ENCODE data around the gene LDLRAD2. TPM values are rescaled to one million over a fixed set of nuclear protein-coding genes. Genes with fewer than 3 reads are reported as not detected.

LDLRAD2 gene
- total RNA-seq, 3 donors from 2014 or later: 0.33 TPM; not detected in 2

GRCh38 chr1:21847223-21848205 is 35.4 kb downstream of the LDLRAD2 start:
- no peaks in the 10 kb centered on the region for H3K36me3 ChIP-seq
- no peak for DNase-seq (ENCODE audit: low spot score in 2 of 2)
- H3K4me3 ChIP-seq: no peak overlapping the region
- TF ChIP-seq POLR2AphosphoS5 (IDR thresholded peaks at IDR 0.05) (no peak), POLR2A (IDR thresholded peaks at IDR 0.05) (no peak), CTCF (IDR thresholded peaks at IDR 0.05) (no peak)
- H3K9me3 ChIP-seq: no peaks in the 10 kb centered on the region
- H3K27me3 ChIP-seq: no peaks in the 10 kb centered on the region
- H3K27ac ChIP-seq: no peak overlapping the region
- no peaks in the 10 kb centered on the region for H3K4me1 ChIP-seq
- intact Hi-C loops (cut with DNase I; ENCODE audit: low total_unique reads): no loop called here

- DNase-seq (ENCODE audit: low spot score in 2 of 2): no peak
- H3K36me3 ChIP-seq: no peaks in the 10 kb centered on the region
These were observed 36.6 kb downstream of the LDLRAD2 start for GRCh38 chr1:21848524-21849174.

GRCh38 chr1:21849909-21850576 is 38.0 kb downstream of the LDLRAD2 start:
- Histone ChIP-seq H3K9me3 (no peaks in the 10 kb centered on the region), H3K36me3 (peaks cover 4% of the 10 kb centered on the region), H3K27ac (no peak overlapping the region), H3K4me3 (no peak overlapping the region), H3K27me3 (no peaks in the 10 kb centered on the region), H3K4me1 (no peaks in the 10 kb centered on the region)
- DNase-seq (ENCODE audit: low spot score in 2 of 2): no peak
- intact Hi-C loops (cut with DNase I; ENCODE audit: low total_unique reads): no loop called here
- TF ChIP-seq POLR2A (IDR thresholded peaks at IDR 0.05) (no peak), CTCF (IDR thresholded peaks at IDR 0.05) (no peak), POLR2AphosphoS5 (IDR thresholded peaks at IDR 0.05) (no peak)

More at GRCh38 chr1:21848524-21849174, 36.6 kb downstream of the LDLRAD2 start:
- TF ChIP-seq CTCF (IDR thresholded peaks at IDR 0.05) (no peak), POLR2AphosphoS5 (IDR thresholded peaks at IDR 0.05) (no peak)
- no peaks in the 10 kb centered on the region for H3K9me3 ChIP-seq
- no peak overlapping the region for H3K4me3 ChIP-seq
- intact Hi-C loops (cut with DNase I; ENCODE audit: low total_unique reads): no loop called here
- no peak overlapping the region for H3K27ac ChIP-seq
- no peaks in the 10 kb centered on the region for H3K4me1 ChIP-seq
- no peaks in the 10 kb centered on the region for H3K27me3 ChIP-seq

GRCh38 chr1:21851430-21852250 is 39.6 kb downstream of the LDLRAD2 start:
- DNase-seq (ENCODE audit: low spot score in 2 of 2): no peak

More at GRCh38 chr1:21851430-21852250, 39.6 kb downstream of the LDLRAD2 start:
- Histone ChIP-seq H3K4me1 (no peaks in the 10 kb centered on the region), H3K4me3 (no peak overlapping the region), H3K27ac (no peak overlapping the region), H3K9me3 (no peaks in the 10 kb centered on the region), H3K27me3 (no peaks in the 10 kb centered on the region), H3K36me3 (peaks cover 4% of the 10 kb centered on the region)
- intact Hi-C loops (cut with DNase I; ENCODE audit: low total_unique reads): no loop called here
- no peak for TF ChIP-seq CTCF (IDR thresholded peaks at IDR 0.05)
- no peak for TF ChIP-seq POLR2AphosphoS5 (IDR thresholded peaks at IDR 0.05)
- TF ChIP-seq POLR2A (IDR thresholded peaks at IDR 0.05): no peak
